MCF 10A (cell line): ENCODE measurements around the gene MLLT3. TPM values are rescaled to one million over a fixed set of nuclear protein-coding genes. Genes with fewer than 3 reads are reported as not detected.

Experiments
- BruUV-seq: library from RNA; stranded (reverse); fragments of 400-500 nt; replicated peaks from 2 replicates; lab custom pipeline; 2021; lab: Mats Ljungman, UMichigan
- CTCF ChIA-PET: fragments of 300-600 bp; sonication (Branson Sonifier 250); formaldehyde crosslinking; extraction: SDS; loops from one replicate; lab custom pipeline; 2021; ENCODE audit warnings: antibody characterized with exemption, inconsistent platforms; lab: Yijun Ruan, JAX
- POLR2A ChIA-PET: fragments of 300-600, 350-650 bp; sonication (Branson Sonifier 250); formaldehyde crosslinking; extraction: SDS; loops from one replicate; lab custom pipeline; 2020; ENCODE audit warnings: antibody characterized with exemption, inconsistent platforms; lab: Yijun Ruan, JAX
- DNase-seq: peaks from one replicate; pipeline ENCODE4 v3.0.0-alpha.2; 2018; ENCODE audit not compliant: unreplicated experiment
- H3K27ac Mint-ChIP-seq: one replicate; pipeline ENCODE4 v1.8.0; 2022; ENCODE audit warnings: mild to moderate bottlenecking, low read depth, mixed read lengths; ENCODE audit not compliant: unreplicated experiment
- H3K27me3 Mint-ChIP-seq: one replicate; pipeline ENCODE4 v1.8.0; 2022; ENCODE audit warnings: mixed read lengths; ENCODE audit not compliant: insufficient read depth, unreplicated experiment
- H3K36me3 Mint-ChIP-seq: one replicate; pipeline ENCODE4 v1.8.0; 2022; ENCODE audit warnings: mild to moderate bottlenecking, moderate library complexity, mixed read lengths; ENCODE audit not compliant: insufficient read depth, unreplicated experiment
- H3K4me1 Mint-ChIP-seq: one replicate; pipeline ENCODE4 v1.8.0; 2022; ENCODE audit warnings: mixed read lengths; ENCODE audit not compliant: insufficient read depth, unreplicated experiment
- H3K4me3 Mint-ChIP-seq: one replicate; pipeline ENCODE4 v1.8.0; 2022; ENCODE audit warnings: mild to moderate bottlenecking, moderate library complexity, mixed read lengths; ENCODE audit not compliant: unreplicated experiment
- H3K9me3 Mint-ChIP-seq: one replicate; pipeline ENCODE4 v1.8.0; 2022; ENCODE audit warnings: mixed read lengths; ENCODE audit not compliant: unreplicated experiment
- CTCF ChIP-seq: fragments of 200-600 bp; IDR thresholded peaks from one replicate; pipeline ENCODE4 v1.8.0; 2022; ENCODE audit warnings: antibody characterized with exemption, mild to moderate bottlenecking; ENCODE audit not compliant: unreplicated experiment
- intact Hi-C: fragments of 100-400 bp; cut with micrococcal nuclease; formaldehyde crosslinking; loops from 2 replicates; pipeline ENCODE4 v1.14.1; 2022
- total RNA-seq: library from RNA; stranded (reverse); gene quantifications from 2 replicates; pipeline ENCODE4 v1.2.3, GENCODE V29; 2022

The MLLT3 gene
- total RNA-seq, 1 experiment from 2014 or later, result 1.2 TPM

GRCh38 chr9:20390400-20390799 lies 231.9 kb downstream of the MLLT3 start:
- intact Hi-C loops, result no loop called here
- no TSS peak for BruUV-seq
- Mint-ChIP-seq H3K4me1 (no peaks in the 10 kb centered on the region), H3K4me3 (no peak overlapping the region), H3K27ac (no peak overlapping the region), H3K36me3 (no peaks in the 10 kb centered on the region), H3K9me3 (no peaks in the 10 kb centered on the region), H3K27me3 (peaks cover 65% of the 10 kb centered on the region)
- TF ChIP-seq CTCF, result no peak
- ChIA-PET POLR2A (no interaction called here), CTCF (no interaction called here)
- DNase-seq, result no peak

GRCh38 chr9:20387062-20387461 lies 235.2 kb downstream of the MLLT3 start:
- ChIA-PET CTCF (no interaction called here), POLR2A (no interaction called here)
- no peak for TF ChIP-seq CTCF
- no TSS peak for BruUV-seq
- no peak for DNase-seq
- peaks cover 60% of the 10 kb centered on the region for H3K27me3 Mint-ChIP-seq
- no peak overlapping the region for H3K27ac Mint-ChIP-seq
- no peaks in the 10 kb centered on the region for H3K4me1 Mint-ChIP-seq
- H3K4me3 Mint-ChIP-seq, result no peak overlapping the region
- intact Hi-C loops, result no loop called here
- H3K9me3 Mint-ChIP-seq, result no peaks in the 10 kb centered on the region
- no peaks in the 10 kb centered on the region for H3K36me3 Mint-ChIP-seq

- intact Hi-C loops, result no loop called here
- ChIA-PET CTCF (no interaction called here), POLR2A (no interaction called here)
- no peak overlapping the region for H3K27ac Mint-ChIP-seq
- no TSS peak for BruUV-seq
- no peak for TF ChIP-seq CTCF
- no peaks in the 10 kb centered on the region for H3K9me3 Mint-ChIP-seq
- DNase-seq, result no peak
- peaks cover 56% of the 10 kb centered on the region for H3K27me3 Mint-ChIP-seq
- H3K4me1 Mint-ChIP-seq, result no peaks in the 10 kb centered on the region
- H3K4me3 Mint-ChIP-seq, result no peak overlapping the region
- no peaks in the 10 kb centered on the region for H3K36me3 Mint-ChIP-seq
Observed at GRCh38 chr9:20384642-20385041, 237.7 kb downstream of the MLLT3 start.

GRCh38 chr9:20382460-20383071 lies 239.7 kb downstream of the MLLT3 start:
- Mint-ChIP-seq H3K27me3 (peaks cover 46% of the 10 kb centered on the region), H3K4me1 (no peaks in the 10 kb centered on the region), H3K9me3 (no peaks in the 10 kb centered on the region), H3K4me3 (no peak overlapping the region), H3K27ac (no peak overlapping the region), H3K36me3 (no peaks in the 10 kb centered on the region)
- no peak for DNase-seq
- POLR2A ChIA-PET, result no interaction called here
- BruUV-seq, result no TSS peak
- no peak for TF ChIP-seq CTCF
- CTCF ChIA-PET, result interaction anchor here (0.6 kb wide), 1 partner anchor 498 kb away, joined by 4 read pairs; no protein-coding TSS in a partner anchor
- intact Hi-C loops, result no loop called here
